GM12865 (cell line): ENCODE results near the gene BTBD7.
A peak's percentile ranks its signal among the peaks of the same experiment; 100 is the strongest.
"Not testable (repeated sequence)": the region's sequence is repeated elsewhere in the genome, so short reads cannot be mapped to it uniquely, and the experiment has no call there.

ENCODE experiments used
- DNase-seq: peaks from one replicate; pipeline ENCODE4 v3.0.0; 2010; ENCODE audit warnings: low read depth
- H3K4me3 ChIP-seq: 2 replicates; pipeline ENCODE4 v1.5.1; 2011; ENCODE audit warnings: mild to moderate bottlenecking, low read depth, low read length, control low read depth
- TF ChIP-seq, protein P1 (sequence below): IDR thresholded peaks from 2 replicates; pipeline ENCODE4 v1.5.1; 2011; ENCODE audit warnings: low read length, control low read depth, low read depth, inconsistent platforms; ENCODE audit not compliant: insufficient read depth; ENCODE audit errors: missing control alignments

BTBD7 gene

GRCh38 chr14:93239869-93240677, 92.8 kb downstream of the BTBD7 start:
- no peak for DNase-seq
- TF ChIP-seq, protein P1, sequence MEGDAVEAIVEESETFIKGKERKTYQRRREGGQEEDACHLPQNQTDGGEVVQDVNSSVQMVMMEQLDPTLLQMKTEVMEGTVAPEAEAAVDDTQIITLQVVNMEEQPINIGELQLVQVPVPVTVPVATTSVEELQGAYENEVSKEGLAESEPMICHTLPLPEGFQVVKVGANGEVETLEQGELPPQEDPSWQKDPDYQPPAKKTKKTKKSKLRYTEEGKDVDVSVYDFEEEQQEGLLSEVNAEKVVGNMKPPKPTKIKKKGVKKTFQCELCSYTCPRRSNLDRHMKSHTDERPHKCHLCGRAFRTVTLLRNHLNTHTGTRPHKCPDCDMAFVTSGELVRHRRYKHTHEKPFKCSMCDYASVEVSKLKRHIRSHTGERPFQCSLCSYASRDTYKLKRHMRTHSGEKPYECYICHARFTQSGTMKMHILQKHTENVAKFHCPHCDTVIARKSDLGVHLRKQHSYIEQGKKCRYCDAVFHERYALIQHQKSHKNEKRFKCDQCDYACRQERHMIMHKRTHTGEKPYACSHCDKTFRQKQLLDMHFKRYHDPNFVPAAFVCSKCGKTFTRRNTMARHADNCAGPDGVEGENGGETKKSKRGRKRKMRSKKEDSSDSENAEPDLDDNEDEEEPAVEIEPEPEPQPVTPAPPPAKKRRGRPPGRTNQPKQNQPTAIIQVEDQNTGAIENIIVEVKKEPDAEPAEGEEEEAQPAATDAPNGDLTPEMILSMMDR: no peak
- no peak overlapping the region for H3K4me3 ChIP-seq

DNA sequence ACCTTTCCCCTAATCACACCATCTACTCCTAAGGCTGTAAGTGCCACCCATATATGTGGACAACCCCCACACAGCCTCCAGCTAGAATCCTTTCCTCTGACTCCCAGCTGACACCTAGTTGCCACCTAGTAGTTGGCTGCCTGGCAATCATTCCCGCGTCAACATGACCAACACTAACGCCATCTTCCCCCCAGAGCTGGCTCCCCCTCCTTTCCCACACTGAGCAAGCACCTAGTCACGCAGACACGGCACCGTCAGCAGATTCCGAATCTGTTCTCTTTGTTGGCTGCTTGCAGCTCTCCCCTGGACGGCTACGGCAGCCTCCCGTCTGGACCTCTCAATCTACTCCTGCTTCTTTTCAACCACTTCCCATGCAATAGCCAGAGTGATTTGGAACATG, 98.0 kb downstream of the BTBD7 start:
- TF ChIP-seq, protein P1: no peak
- H3K4me3 ChIP-seq: no peak overlapping the region
- no peak for DNase-seq

DNA sequence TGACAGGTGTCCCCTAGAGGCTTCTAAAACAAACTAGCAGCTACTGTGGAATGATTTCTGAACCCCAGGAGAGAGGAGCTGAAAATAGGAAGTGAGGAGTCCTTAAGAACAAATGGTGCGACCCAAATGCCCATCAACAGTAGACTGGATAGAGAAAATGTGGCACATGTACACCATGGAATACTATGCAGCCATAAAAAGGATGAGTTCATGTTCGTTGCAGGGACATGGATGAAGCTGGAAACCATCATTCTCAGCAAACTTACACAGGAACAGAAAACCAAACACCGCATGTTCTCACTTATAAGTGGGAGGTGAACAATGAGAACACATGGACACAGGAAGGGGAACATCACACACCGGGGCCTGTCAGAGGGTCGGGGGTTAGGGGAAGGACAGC, 99.8 kb downstream of the BTBD7 start:
- not testable (repeated sequence) for H3K4me3 ChIP-seq, DNase-seq

DNA sequence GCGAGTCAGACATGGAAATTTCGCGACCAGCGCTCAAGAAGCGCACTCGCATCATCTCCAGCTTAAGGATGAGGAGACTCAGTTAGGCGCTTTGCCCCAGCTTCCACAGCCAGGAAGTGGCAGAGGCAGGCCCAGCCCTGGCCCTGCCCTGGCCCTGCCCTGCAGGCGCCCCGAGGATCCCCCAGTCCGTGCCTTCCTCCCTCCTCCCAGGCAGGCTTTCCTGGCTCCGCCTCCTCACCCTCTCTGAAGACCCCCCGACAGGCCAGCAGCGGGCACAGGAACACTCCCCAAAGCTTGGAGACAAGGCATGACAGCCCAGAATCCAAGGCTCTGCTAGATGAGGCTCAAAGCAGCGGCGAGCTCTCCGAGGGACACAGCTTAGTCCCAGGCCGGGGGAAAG, 100.7 kb downstream of the BTBD7 start:
- TF ChIP-seq, protein P1: no peak
- H3K4me3 ChIP-seq: no peak overlapping the region
- no peak for DNase-seq

GRCh38 chr14:93231129-93231979, 101.5 kb downstream of the BTBD7 start:
- H3K4me3 ChIP-seq: peak overlapping the region; percentile 28
- no peak for DNase-seq
- TF ChIP-seq, protein P1: no peak

DNA sequence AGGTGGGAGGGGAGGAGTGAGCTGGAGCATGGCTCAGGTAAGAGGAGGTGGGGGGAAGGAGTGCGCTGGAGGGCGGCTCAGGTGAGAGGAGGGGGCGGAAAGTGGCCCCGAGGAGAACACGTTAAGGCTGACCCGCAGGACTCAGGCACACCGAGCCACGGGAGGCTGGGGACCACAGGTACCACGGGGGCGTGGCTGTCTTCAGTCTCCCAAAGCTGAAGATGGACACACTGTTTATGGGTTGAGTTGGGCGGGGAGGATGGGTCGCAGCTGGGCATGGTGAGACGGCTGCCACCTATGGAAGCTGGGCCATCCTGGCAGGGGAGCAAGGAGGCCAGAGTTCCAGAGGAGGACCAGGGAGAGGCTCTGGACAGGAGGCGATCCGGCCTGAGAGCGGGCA, 102.3 kb downstream of the BTBD7 start:
- DNase-seq: no peak
- TF ChIP-seq, protein P1: no peak

GRCh38 chr14:93228550-93228949, 104.3 kb downstream of the BTBD7 start:
- no peak overlapping the region for H3K4me3 ChIP-seq
- TF ChIP-seq, protein P1: no peak
- DNase-seq: no peak

More for the DNA sequence above, 102.3 kb downstream of the BTBD7 start:
- no peak overlapping the region for H3K4me3 ChIP-seq
